ENCODE measurements around the gene BRD7.

The BRD7 gene

DNA sequence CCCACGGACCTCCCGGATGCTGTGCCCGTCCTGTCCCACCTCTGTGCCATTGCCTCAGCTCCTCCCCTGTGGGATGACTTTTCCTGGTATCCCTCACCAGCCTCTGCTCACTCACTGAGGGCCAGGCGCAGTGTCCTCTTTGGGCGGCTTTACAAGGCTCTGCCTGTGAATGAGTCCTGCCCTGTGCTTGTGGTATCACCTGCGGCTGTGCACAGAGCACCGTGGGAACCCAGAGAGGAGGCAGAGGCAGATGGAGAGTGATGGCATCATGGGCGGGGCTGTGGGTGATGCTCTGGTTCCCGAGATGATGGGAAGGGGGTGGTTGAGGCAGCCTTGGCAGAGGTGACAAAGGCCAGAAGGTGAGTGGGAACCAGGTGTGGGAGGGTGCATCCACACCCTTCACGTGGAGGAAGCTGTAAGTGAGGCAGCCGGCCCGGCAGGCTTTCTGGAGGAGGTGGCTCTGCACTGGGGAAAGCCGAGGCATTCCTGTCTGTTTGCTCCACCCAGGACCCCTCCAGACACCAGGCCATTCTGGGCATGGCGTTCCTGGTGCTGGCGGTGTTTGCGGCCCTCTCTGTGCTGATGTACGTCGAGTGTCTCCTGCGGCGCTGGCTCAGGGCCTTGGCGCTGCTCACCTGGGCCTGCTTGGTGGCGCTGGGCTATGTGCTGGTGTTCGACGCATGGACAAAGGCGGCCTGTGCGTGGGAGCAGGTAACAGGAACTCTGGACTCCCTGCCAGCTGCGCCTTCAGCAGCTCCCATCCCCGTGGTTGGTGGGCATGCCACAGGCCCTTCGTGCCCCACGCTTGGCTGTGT lies 78.6 kb downstream of the BRD7 start:
- ChIA-PET POLR2A (no interaction called here), CTCF (interaction anchor here (1.2 to 6.6 kb wide), 2 partner anchors 37 kb away, joined by 4 to 23 read pairs; no protein-coding TSS in a partner anchor)
- no peak for TF ChIP-seq CTCF (IDR thresholded peaks at IDR 0.05; ENCODE audit: control extremely low read depth, extremely low read depth, low read depth, missing control alignments)
- no peak for DNase-seq (ENCODE audit: extremely low spot score)

- TF ChIP-seq CTCF (IDR thresholded peaks at IDR 0.05; ENCODE audit: control extremely low read depth, extremely low read depth, low read depth, missing control alignments): no peak
- ChIA-PET POLR2A (no interaction called here), CTCF (interaction anchor here (6.6 kb wide), 1 partner anchor 38 kb away, joined by 23 read pairs; no protein-coding TSS in a partner anchor)
- no peak for DNase-seq (ENCODE audit: extremely low spot score)
These were observed 79.9 kb downstream of the BRD7 start for GRCh38 chr16:50288920-50289319.

DNA sequence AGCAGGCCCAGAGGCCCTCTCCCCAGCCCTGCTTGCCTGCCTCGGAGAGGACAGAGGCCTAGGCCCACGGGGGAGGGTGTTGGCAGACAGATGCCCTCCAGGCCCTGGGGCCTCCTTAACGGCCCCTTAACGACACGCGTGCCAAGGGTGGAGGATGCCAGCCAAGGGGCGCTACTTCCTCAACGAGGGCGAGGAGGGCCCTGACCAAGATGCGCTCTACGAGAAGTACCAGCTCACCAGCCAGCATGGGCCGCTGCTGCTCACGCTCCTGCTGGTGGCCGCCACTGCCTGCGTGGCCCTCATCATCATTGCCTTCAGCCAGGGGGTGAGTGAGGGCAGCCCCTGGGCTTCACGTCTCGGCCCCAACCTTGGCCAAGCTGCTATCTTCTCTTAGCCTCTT lies 80.8 kb downstream of the BRD7 start:
- TF ChIP-seq CTCF (IDR thresholded peaks at IDR 0.05; ENCODE audit: control extremely low read depth, extremely low read depth, low read depth, missing control alignments): no peak
- CTCF ChIA-PET: interaction anchor here (1.3 to 6.6 kb wide), 2 partner anchors 39 to 518 kb away, joined by 4 to 23 read pairs; no protein-coding TSS in a partner anchor
- no peak for DNase-seq (ENCODE audit: extremely low spot score)

DNA sequence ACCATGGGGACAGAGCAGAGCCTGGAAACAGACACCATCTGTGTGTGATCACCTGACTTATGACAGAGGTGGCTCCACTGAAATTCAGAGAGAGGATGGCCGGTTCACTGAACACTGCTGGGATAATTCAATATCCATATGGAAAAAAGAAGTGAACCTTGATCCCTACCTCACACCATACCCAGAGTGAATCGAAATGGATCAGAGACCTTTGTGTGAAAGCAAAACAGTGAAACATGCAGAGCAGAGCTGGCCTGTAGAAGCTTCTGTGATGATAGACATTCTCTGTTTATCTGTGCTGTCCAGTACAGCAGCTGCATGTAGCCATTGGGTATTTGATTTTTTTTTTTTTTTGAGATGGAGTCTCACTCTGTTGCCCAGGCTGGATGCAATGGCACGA lies 82.1 kb downstream of the BRD7 start:
- ChIA-PET CTCF (interaction anchor here (1.3 to 6.6 kb wide), 4 partner anchors 9 to 519 kb away, joined by 4 to 23 read pairs (median 6); no protein-coding TSS in a partner anchor), POLR2A (no interaction called here)
- DNase-seq (ENCODE audit: extremely low spot score): no peak
- no peak for TF ChIP-seq CTCF (IDR thresholded peaks at IDR 0.05; ENCODE audit: control extremely low read depth, extremely low read depth, low read depth, missing control alignments)

More for the DNA sequence above, 80.8 kb downstream of the BRD7 start:
- POLR2A ChIA-PET: no interaction called here

- ChIA-PET CTCF (interaction anchor here (1.4 to 6.6 kb wide), 4 partner anchors 8 to 521 kb away, joined by 4 to 23 read pairs (median 6); no protein-coding TSS in a partner anchor), POLR2A (interaction anchor here (1.3 kb wide), 1 partner anchor 10 kb away, joined by 3 read pairs; no protein-coding TSS in a partner anchor)
- TF ChIP-seq CTCF (IDR thresholded peaks at IDR 0.05; ENCODE audit: control extremely low read depth, extremely low read depth, low read depth, missing control alignments): no peak
- DNase-seq (ENCODE audit: extremely low spot score): no peak
These were observed 83.3 kb downstream of the BRD7 start for GRCh38 chr16:50285406-50286003.

DNA sequence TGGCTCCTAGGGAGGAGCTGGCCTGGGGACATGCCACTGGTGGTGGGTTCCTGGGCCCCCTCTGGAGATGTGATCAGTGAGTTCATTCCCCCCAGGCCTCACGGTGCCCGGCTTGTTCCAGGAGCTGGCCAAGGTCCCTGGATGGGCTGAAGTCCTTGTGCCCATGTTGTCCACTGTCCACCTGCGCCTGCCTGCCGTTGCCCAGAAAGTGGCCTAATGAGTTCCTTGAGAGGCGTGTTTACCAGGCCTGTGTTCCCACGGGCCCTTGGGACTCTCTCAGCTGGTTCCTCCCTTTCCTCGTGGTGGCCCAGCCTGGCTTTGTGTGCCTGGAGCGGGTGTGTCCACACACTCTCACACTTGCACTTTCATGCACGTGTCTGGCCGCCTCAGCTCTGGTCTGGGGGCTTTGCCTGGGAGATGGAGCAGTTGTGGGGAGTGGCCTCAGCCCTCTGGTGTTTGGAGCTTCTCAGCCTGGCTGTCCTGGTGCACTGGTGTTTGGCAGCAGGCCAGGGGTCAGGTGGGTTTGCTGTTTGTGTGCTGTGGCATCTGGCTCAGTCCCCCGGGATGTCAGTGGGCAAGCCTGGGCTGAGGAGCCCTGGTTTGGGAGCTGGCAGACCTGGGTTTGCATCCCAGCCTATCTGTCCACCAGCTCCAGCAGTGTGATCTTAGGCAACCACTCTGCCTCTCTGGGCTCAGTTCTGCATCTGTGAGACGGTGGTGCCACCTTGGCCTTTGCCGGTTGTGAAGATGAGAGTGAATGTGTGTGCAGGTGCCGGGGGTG lies 84.5 kb downstream of the BRD7 start:
- ChIA-PET CTCF (interaction anchor here (0.9 to 6.6 kb wide), 4 partner anchors 10 to 259 kb away, joined by 3 to 23 read pairs (median 8); partner anchors contain the start of gene CNEP1R1), POLR2A (interaction anchor here (0.8 to 1.3 kb wide), 3 partner anchors 9 to 17 kb away, joined by 3 read pairs; no protein-coding TSS in a partner anchor)
- no peak for TF ChIP-seq CTCF (IDR thresholded peaks at IDR 0.05; ENCODE audit: control extremely low read depth, extremely low read depth, low read depth, missing control alignments)
- DNase-seq (ENCODE audit: extremely low spot score): no peak

Measured in GM10248 (cell line).